H9 (cell line): ENCODE data around the gene RAP1GAP2. TPM values are rescaled to one million over a fixed set of nuclear protein-coding genes. Genes with fewer than 3 reads are reported as not detected.

Experiments used
- DNase-seq: peaks from one replicate; pipeline ENCODE4 v3.0.0-alpha.2; 2017
- H2AFZ ChIP-seq: one replicate; pipeline ENCODE4 v1.6.1; 2013; ENCODE audit warnings: mild to moderate bottlenecking, low read length, control low read depth, moderate library complexity
- H2AK5ac ChIP-seq: 2 replicates; pipeline ENCODE4 v1.6.1; 2013; ENCODE audit warnings: low read length, control low read depth, mixed read lengths; ENCODE audit not compliant: insufficient read length
- H2BK120ac ChIP-seq: one replicate; pipeline ENCODE4 v1.6.1; 2013; ENCODE audit warnings: low read depth, mild to moderate bottlenecking, low read length, control low read depth, inconsistent platforms; ENCODE audit not compliant: poor library complexity, severe bottlenecking
- H2BK12ac ChIP-seq: 2 replicates; pipeline ENCODE4 v1.6.1; 2013; ENCODE audit warnings: low read length, control low read depth, mixed read lengths, low read depth; ENCODE audit not compliant: insufficient read length
- H2BK15ac ChIP-seq: 2 replicates; pipeline ENCODE4 v1.6.1; 2013; ENCODE audit warnings: low read depth, low read length, control low read depth
- H2BK20ac ChIP-seq: one replicate; pipeline ENCODE4 v1.6.1; 2013; ENCODE audit warnings: low read depth, mild to moderate bottlenecking, low read length, control low read depth, inconsistent platforms; ENCODE audit not compliant: poor library complexity, severe bottlenecking
- H2BK5ac ChIP-seq: 2 replicates; pipeline ENCODE4 v1.6.1; 2013; ENCODE audit warnings: low read length, control low read depth, mixed read lengths; ENCODE audit not compliant: insufficient read length
- H3K14ac ChIP-seq: 2 replicates; pipeline ENCODE4 v1.6.1; 2013; ENCODE audit warnings: low read length, control low read depth; ENCODE audit not compliant: insufficient read depth
- H3K18ac ChIP-seq: 2 replicates; pipeline ENCODE4 v1.6.1; 2013; ENCODE audit warnings: low read depth, mild to moderate bottlenecking, mixed read lengths, low read length, control low read depth; ENCODE audit not compliant: insufficient read length
- H3K23ac ChIP-seq: 2 replicates; pipeline ENCODE4 v1.6.1; 2013; ENCODE audit warnings: low read length, control low read depth, mixed read lengths, low read depth; ENCODE audit not compliant: insufficient read length
- H3K23me2 ChIP-seq: 2 replicates; pipeline ENCODE4 v1.6.1; 2013; ENCODE audit warnings: low read depth, mild to moderate bottlenecking, mixed read lengths, low read length, control low read depth; ENCODE audit not compliant: insufficient read length, poor library complexity, severe bottlenecking
- H3K27ac ChIP-seq: 2 replicates; pipeline ENCODE4 v1.5.1; 2013; ENCODE audit warnings: low read length, control low read depth, mixed read lengths, low read depth; ENCODE audit not compliant: insufficient read length
- H3K27me3 ChIP-seq: 2 replicates; pipeline ENCODE4 v1.6.1; 2013; ENCODE audit warnings: low read length, control low read depth, inconsistent platforms; ENCODE audit not compliant: insufficient read depth
- H3K4ac ChIP-seq: 2 replicates; pipeline ENCODE4 v1.6.1; 2013; ENCODE audit warnings: low read depth, mild to moderate bottlenecking, control low read depth, inconsistent platforms, low read length, moderate library complexity
- H3K4me1 ChIP-seq: 2 replicates; pipeline ENCODE4 v1.6.1; 2013; ENCODE audit warnings: low read length, control low read depth, inconsistent platforms; ENCODE audit not compliant: insufficient read depth
- H3K4me2 ChIP-seq: 2 replicates; pipeline ENCODE4 v1.6.1; 2013; ENCODE audit warnings: low read length, control low read depth, mixed read lengths; ENCODE audit not compliant: insufficient read length, insufficient read depth
- H3K56ac ChIP-seq: 2 replicates; pipeline ENCODE4 v1.6.1; 2013; ENCODE audit warnings: low read depth, mild to moderate bottlenecking, mixed read lengths, low read length, control low read depth; ENCODE audit not compliant: insufficient read length
- H3K79me1 ChIP-seq: 2 replicates; pipeline ENCODE4 v1.6.1; 2013; ENCODE audit warnings: low read depth, mild to moderate bottlenecking, moderate library complexity, low read length, control low read depth, inconsistent platforms; ENCODE audit not compliant: insufficient read depth, poor library complexity, severe bottlenecking
- H3K79me2 ChIP-seq: 2 replicates; pipeline ENCODE4 v1.6.1; 2013; ENCODE audit warnings: low read length, control low read depth, inconsistent platforms; ENCODE audit not compliant: insufficient read depth
- H3K9ac ChIP-seq: 2 replicates; pipeline ENCODE4 v1.6.1; 2013; ENCODE audit warnings: low read length, control low read depth, mixed read lengths; ENCODE audit not compliant: insufficient read length; ENCODE audit errors: extremely low read depth
- H3K9me3 ChIP-seq: one replicate; pipeline ENCODE4 v1.6.1; 2013; ENCODE audit warnings: low read depth, low read length, inconsistent platforms; ENCODE audit not compliant: control insufficient read depth
- H3T11ph ChIP-seq: one replicate; pipeline ENCODE4 v1.6.1; 2013; ENCODE audit warnings: mild to moderate bottlenecking, low read length, control low read depth, inconsistent platforms
- H4K20me1 ChIP-seq: one replicate; pipeline ENCODE4 v1.6.1; 2013; ENCODE audit not compliant: control insufficient read depth, insufficient read length, insufficient read depth
- H4K5ac ChIP-seq: 2 replicates; pipeline ENCODE4 v1.6.1; 2013; ENCODE audit warnings: low read depth, mild to moderate bottlenecking, mixed read lengths, low read length, control low read depth; ENCODE audit not compliant: insufficient read length
- H4K8ac ChIP-seq: replicated peaks from 2 replicates; pipeline ENCODE4 v1.6.1; 2013; ENCODE audit warnings: low read length, control low read depth, mixed read lengths, low read depth; ENCODE audit not compliant: insufficient read length
- H4K91ac ChIP-seq: 2 replicates; pipeline ENCODE4 v1.6.1; 2013; ENCODE audit warnings: low read depth, mild to moderate bottlenecking, moderate library complexity, mixed read lengths, low read length, control low read depth; ENCODE audit not compliant: insufficient read length
- H3K27ac Mint-ChIP-seq, 3 experiments: 2 replicates in 2 of 3; 3 replicates in 1 of 3; pipeline ENCODE4 v1.8.0; 2020 to 2021; ENCODE audit warnings: mixed read lengths in 3 of 3, mild to moderate bottlenecking in 1 of 3, moderate library complexity in 1 of 3
- H3K27me3 Mint-ChIP-seq: 2 replicates; pipeline ENCODE4 v1.8.0; 2021; ENCODE audit warnings: low read depth, mild to moderate bottlenecking, moderate library complexity, mixed read lengths
- H3K36me3 Mint-ChIP-seq, 3 experiments: 2 replicates in 2 of 3; 3 replicates in 1 of 3; pipeline ENCODE4 v1.8.0; 2020 to 2021; ENCODE audit warnings: low read depth in 3 of 3, mixed read lengths in 3 of 3; ENCODE audit not compliant: insufficient read depth in 1 of 3
- H3K4me1 Mint-ChIP-seq, 2 experiments: 2 replicates each; pipeline ENCODE4 v1.8.0; 2020; ENCODE audit warnings: mixed read lengths in 2 of 2
- H3K4me3 Mint-ChIP-seq, 2 experiments: 2 replicates in 1 of 2; 3 replicates in 1 of 2; pipeline ENCODE4 v1.8.0; 2020 to 2021; ENCODE audit warnings: mild to moderate bottlenecking in 2 of 2, mixed read lengths in 2 of 2, moderate library complexity in 1 of 2
- H3K9me3 Mint-ChIP-seq, 2 experiments: 2 replicates in 1 of 2; 3 replicates in 1 of 2; pipeline ENCODE4 v1.8.0; 2020; ENCODE audit warnings: mild to moderate bottlenecking in 2 of 2, mixed read lengths in 2 of 2, moderate library complexity in 1 of 2
- CTCF ChIP-seq: fragments of 200-600 bp; sonication (generic); conservative IDR thresholded peaks from 3 replicates; pipeline ENCODE4 v1.8.0; 2021; ENCODE audit warnings: antibody characterized with exemption, mild to moderate bottlenecking
- WGBS: extraction: QIAGEN DNeasy Blood & Tissue Kit; methylation state at CpG from one replicate; pipeline ENCODE4 v1.1.7; 2013; ENCODE audit warnings: missing lambda C conversion rate, low lambda C conversion rate, mixed read lengths; ENCODE audit not compliant: insufficient read length; ENCODE audit errors: extremely low coverage; 5-methylcytosine and 5-hydroxymethylcytosine counted together
- total RNA-seq: library from RNA; stranded (reverse); gene quantifications from 2 replicates; pipeline ENCODE4 v1.2.1, GENCODE V29; 2021

The RAP1GAP2 gene
- total RNA-seq, 1 experiment from 2014 or later, result 33.8 TPM

- H3K4ac ChIP-seq, result no peak overlapping the region
- DNase-seq, result no peak
- H3K36me3 Mint-ChIP-seq, result peaks cover 4 to 6% (median 4%) of the 10 kb centered on the region in 3 experiments; a peak in 5 of 7 replicates
- H2BK20ac ChIP-seq, result no peak overlapping the region
- no peak overlapping the region for H2AK5ac ChIP-seq
- H3T11ph ChIP-seq, result no peak overlapping the region
- no CpG with 5 or more reads among the region's 6 CpGs for WGBS
- H3K4me3 Mint-ChIP-seq, result no peak overlapping the region
- H4K20me1 ChIP-seq, result no peaks in the 10 kb centered on the region
- H4K8ac ChIP-seq, result no peak overlapping the region
- no peak overlapping the region for H4K5ac ChIP-seq
- no peaks in the 10 kb centered on the region for H3K4me1 Mint-ChIP-seq
- H3K23ac ChIP-seq, result no peak overlapping the region
- H2BK15ac ChIP-seq, result no peak overlapping the region
- H3K23me2 ChIP-seq, result no peaks in the 10 kb centered on the region
- H2AFZ ChIP-seq, result no peak overlapping the region
- no peak overlapping the region for H3K9ac ChIP-seq
- H3K14ac ChIP-seq, result no peak overlapping the region
- no peak overlapping the region for H3K18ac ChIP-seq
- H3K27me3 ChIP-seq, result no peaks in the 10 kb centered on the region
- no peak for TF ChIP-seq CTCF
- no peak overlapping the region for H4K91ac ChIP-seq
- no peaks in the 10 kb centered on the region for H3K79me1 ChIP-seq
- H2BK12ac ChIP-seq, result no peak overlapping the region
- H3K4me2 ChIP-seq, result no peak overlapping the region
- peaks cover 12% of the 10 kb centered on the region for H3K27me3 Mint-ChIP-seq
- H3K9me3 ChIP-seq, result no peaks in the 10 kb centered on the region
- no peaks in the 10 kb centered on the region for H3K4me1 ChIP-seq
- no peak overlapping the region for H2BK5ac ChIP-seq
- H2BK120ac ChIP-seq, result no peak overlapping the region
- no peak overlapping the region for H3K27ac Mint-ChIP-seq
- no peak overlapping the region for H3K56ac ChIP-seq
- H3K79me2 ChIP-seq, result no peaks in the 10 kb centered on the region
- peaks cover 26 to 28% of the 10 kb centered on the region in 2 experiments for H3K9me3 Mint-ChIP-seq
- no peak overlapping the region for H3K27ac ChIP-seq
Observed at GRCh38 chr17:3039736-3040135, 243.5 kb downstream of the RAP1GAP2 start.
